H9 (cell line): Measurements from ENCODE around the gene SESTD1. TPM values are rescaled to one million over a fixed set of nuclear protein-coding genes. Genes with fewer than 3 reads are reported as not detected.

Experiments
- DNase-seq: peaks from one replicate; pipeline ENCODE4 v3.0.0-alpha.2; 2017
- H2AFZ ChIP-seq: one replicate; pipeline ENCODE4 v1.6.1; 2013; ENCODE audit warnings: mild to moderate bottlenecking, low read length, control low read depth, moderate library complexity
- H2AK5ac ChIP-seq: 2 replicates; pipeline ENCODE4 v1.6.1; 2013; ENCODE audit warnings: low read length, control low read depth, mixed read lengths; ENCODE audit not compliant: insufficient read length
- H2BK120ac ChIP-seq: one replicate; pipeline ENCODE4 v1.6.1; 2013; ENCODE audit warnings: low read depth, mild to moderate bottlenecking, low read length, control low read depth, inconsistent platforms; ENCODE audit not compliant: poor library complexity, severe bottlenecking
- H2BK12ac ChIP-seq: 2 replicates; pipeline ENCODE4 v1.6.1; 2013; ENCODE audit warnings: low read length, control low read depth, mixed read lengths, low read depth; ENCODE audit not compliant: insufficient read length
- H2BK15ac ChIP-seq: 2 replicates; pipeline ENCODE4 v1.6.1; 2013; ENCODE audit warnings: low read depth, low read length, control low read depth
- H2BK20ac ChIP-seq: one replicate; pipeline ENCODE4 v1.6.1; 2013; ENCODE audit warnings: low read depth, mild to moderate bottlenecking, low read length, control low read depth, inconsistent platforms; ENCODE audit not compliant: poor library complexity, severe bottlenecking
- H2BK5ac ChIP-seq: 2 replicates; pipeline ENCODE4 v1.6.1; 2013; ENCODE audit warnings: low read length, control low read depth, mixed read lengths; ENCODE audit not compliant: insufficient read length
- H3K14ac ChIP-seq: 2 replicates; pipeline ENCODE4 v1.6.1; 2013; ENCODE audit warnings: low read length, control low read depth; ENCODE audit not compliant: insufficient read depth
- H3K18ac ChIP-seq: 2 replicates; pipeline ENCODE4 v1.6.1; 2013; ENCODE audit warnings: low read depth, mild to moderate bottlenecking, mixed read lengths, low read length, control low read depth; ENCODE audit not compliant: insufficient read length
- H3K23ac ChIP-seq: 2 replicates; pipeline ENCODE4 v1.6.1; 2013; ENCODE audit warnings: low read length, control low read depth, mixed read lengths, low read depth; ENCODE audit not compliant: insufficient read length
- H3K23me2 ChIP-seq: 2 replicates; pipeline ENCODE4 v1.6.1; 2013; ENCODE audit warnings: low read depth, mild to moderate bottlenecking, mixed read lengths, low read length, control low read depth; ENCODE audit not compliant: insufficient read length, poor library complexity, severe bottlenecking
- H3K27ac ChIP-seq: 2 replicates; pipeline ENCODE4 v1.5.1; 2013; ENCODE audit warnings: low read length, control low read depth, mixed read lengths, low read depth; ENCODE audit not compliant: insufficient read length
- H3K27me3 ChIP-seq: 2 replicates; pipeline ENCODE4 v1.6.1; 2013; ENCODE audit warnings: low read length, control low read depth, inconsistent platforms; ENCODE audit not compliant: insufficient read depth
- H3K4ac ChIP-seq: 2 replicates; pipeline ENCODE4 v1.6.1; 2013; ENCODE audit warnings: low read depth, mild to moderate bottlenecking, control low read depth, inconsistent platforms, low read length, moderate library complexity
- H3K4me1 ChIP-seq: 2 replicates; pipeline ENCODE4 v1.6.1; 2013; ENCODE audit warnings: low read length, control low read depth, inconsistent platforms; ENCODE audit not compliant: insufficient read depth
- H3K4me2 ChIP-seq: 2 replicates; pipeline ENCODE4 v1.6.1; 2013; ENCODE audit warnings: low read length, control low read depth, mixed read lengths; ENCODE audit not compliant: insufficient read length, insufficient read depth
- H3K56ac ChIP-seq: 2 replicates; pipeline ENCODE4 v1.6.1; 2013; ENCODE audit warnings: low read depth, mild to moderate bottlenecking, mixed read lengths, low read length, control low read depth; ENCODE audit not compliant: insufficient read length
- H3K79me1 ChIP-seq: 2 replicates; pipeline ENCODE4 v1.6.1; 2013; ENCODE audit warnings: low read depth, mild to moderate bottlenecking, moderate library complexity, low read length, control low read depth, inconsistent platforms; ENCODE audit not compliant: insufficient read depth, poor library complexity, severe bottlenecking
- H3K79me2 ChIP-seq: 2 replicates; pipeline ENCODE4 v1.6.1; 2013; ENCODE audit warnings: low read length, control low read depth, inconsistent platforms; ENCODE audit not compliant: insufficient read depth
- H3K9ac ChIP-seq: 2 replicates; pipeline ENCODE4 v1.6.1; 2013; ENCODE audit warnings: low read length, control low read depth, mixed read lengths; ENCODE audit not compliant: insufficient read length; ENCODE audit errors: extremely low read depth
- H3K9me3 ChIP-seq: one replicate; pipeline ENCODE4 v1.6.1; 2013; ENCODE audit warnings: low read depth, low read length, inconsistent platforms; ENCODE audit not compliant: control insufficient read depth
- H3T11ph ChIP-seq: one replicate; pipeline ENCODE4 v1.6.1; 2013; ENCODE audit warnings: mild to moderate bottlenecking, low read length, control low read depth, inconsistent platforms
- H4K20me1 ChIP-seq: one replicate; pipeline ENCODE4 v1.6.1; 2013; ENCODE audit not compliant: control insufficient read depth, insufficient read length, insufficient read depth
- H4K5ac ChIP-seq: 2 replicates; pipeline ENCODE4 v1.6.1; 2013; ENCODE audit warnings: low read depth, mild to moderate bottlenecking, mixed read lengths, low read length, control low read depth; ENCODE audit not compliant: insufficient read length
- H4K8ac ChIP-seq: replicated peaks from 2 replicates; pipeline ENCODE4 v1.6.1; 2013; ENCODE audit warnings: low read length, control low read depth, mixed read lengths, low read depth; ENCODE audit not compliant: insufficient read length
- H4K91ac ChIP-seq: 2 replicates; pipeline ENCODE4 v1.6.1; 2013; ENCODE audit warnings: low read depth, mild to moderate bottlenecking, moderate library complexity, mixed read lengths, low read length, control low read depth; ENCODE audit not compliant: insufficient read length
- H3K27ac Mint-ChIP-seq, 3 experiments: 2 replicates in 2 of 3; 3 replicates in 1 of 3; pipeline ENCODE4 v1.8.0; 2020 to 2021; ENCODE audit warnings: mixed read lengths in 3 of 3, mild to moderate bottlenecking in 1 of 3, moderate library complexity in 1 of 3
- H3K27me3 Mint-ChIP-seq: 2 replicates; pipeline ENCODE4 v1.8.0; 2021; ENCODE audit warnings: low read depth, mild to moderate bottlenecking, moderate library complexity, mixed read lengths
- H3K36me3 Mint-ChIP-seq, 3 experiments: 2 replicates in 2 of 3; 3 replicates in 1 of 3; pipeline ENCODE4 v1.8.0; 2020 to 2021; ENCODE audit warnings: low read depth in 3 of 3, mixed read lengths in 3 of 3; ENCODE audit not compliant: insufficient read depth in 1 of 3
- H3K4me1 Mint-ChIP-seq, 2 experiments: 2 replicates each; pipeline ENCODE4 v1.8.0; 2020; ENCODE audit warnings: mixed read lengths in 2 of 2
- H3K4me3 Mint-ChIP-seq, 2 experiments: 2 replicates in 1 of 2; 3 replicates in 1 of 2; pipeline ENCODE4 v1.8.0; 2020 to 2021; ENCODE audit warnings: mild to moderate bottlenecking in 2 of 2, mixed read lengths in 2 of 2, moderate library complexity in 1 of 2
- H3K9me3 Mint-ChIP-seq, 2 experiments: 2 replicates in 1 of 2; 3 replicates in 1 of 2; pipeline ENCODE4 v1.8.0; 2020; ENCODE audit warnings: mild to moderate bottlenecking in 2 of 2, mixed read lengths in 2 of 2, moderate library complexity in 1 of 2
- WGBS: extraction: QIAGEN DNeasy Blood & Tissue Kit; methylation state at CpG from one replicate; pipeline ENCODE4 v1.1.7; 2013; ENCODE audit warnings: missing lambda C conversion rate, low lambda C conversion rate, mixed read lengths; ENCODE audit not compliant: insufficient read length; ENCODE audit errors: extremely low coverage; 5-methylcytosine and 5-hydroxymethylcytosine counted together
- long read RNA-seq: library from polyadenylated mRNA; unstranded; transcript quantifications from one replicate; pipeline ENCODE4 v2.0.0, GENCODE V29; 2020
- total RNA-seq: library from RNA; stranded (reverse); gene quantifications from 2 replicates; pipeline ENCODE4 v1.2.1, GENCODE V29; 2021
- TF ChIP-seq, protein P1 (sequence below): fragments of 200-600 bp; sonication (generic); conservative IDR thresholded peaks from 3 replicates; pipeline ENCODE4 v1.8.0; 2021; ENCODE audit warnings: antibody characterized with exemption, mild to moderate bottlenecking

SESTD1 gene, protein sequence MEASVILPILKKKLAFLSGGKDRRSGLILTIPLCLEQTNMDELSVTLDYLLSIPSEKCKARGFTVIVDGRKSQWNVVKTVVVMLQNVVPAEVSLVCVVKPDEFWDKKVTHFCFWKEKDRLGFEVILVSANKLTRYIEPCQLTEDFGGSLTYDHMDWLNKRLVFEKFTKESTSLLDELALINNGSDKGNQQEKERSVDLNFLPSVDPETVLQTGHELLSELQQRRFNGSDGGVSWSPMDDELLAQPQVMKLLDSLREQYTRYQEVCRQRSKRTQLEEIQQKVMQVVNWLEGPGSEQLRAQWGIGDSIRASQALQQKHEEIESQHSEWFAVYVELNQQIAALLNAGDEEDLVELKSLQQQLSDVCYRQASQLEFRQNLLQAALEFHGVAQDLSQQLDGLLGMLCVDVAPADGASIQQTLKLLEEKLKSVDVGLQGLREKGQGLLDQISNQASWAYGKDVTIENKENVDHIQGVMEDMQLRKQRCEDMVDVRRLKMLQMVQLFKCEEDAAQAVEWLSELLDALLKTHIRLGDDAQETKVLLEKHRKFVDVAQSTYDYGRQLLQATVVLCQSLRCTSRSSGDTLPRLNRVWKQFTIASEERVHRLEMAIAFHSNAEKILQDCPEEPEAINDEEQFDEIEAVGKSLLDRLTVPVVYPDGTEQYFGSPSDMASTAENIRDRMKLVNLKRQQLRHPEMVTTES
- 43.6 and 44.4 TPM in 2 replicates for total RNA-seq
- long read RNA-seq, full-length matches to known transcripts: 25 of 33 reads
- long read RNA-seq, partial matches to known transcripts: 5 of 33 reads
- long read RNA-seq, other reads (novel, unspliced or antisense): 3 of 33 reads

DNA sequence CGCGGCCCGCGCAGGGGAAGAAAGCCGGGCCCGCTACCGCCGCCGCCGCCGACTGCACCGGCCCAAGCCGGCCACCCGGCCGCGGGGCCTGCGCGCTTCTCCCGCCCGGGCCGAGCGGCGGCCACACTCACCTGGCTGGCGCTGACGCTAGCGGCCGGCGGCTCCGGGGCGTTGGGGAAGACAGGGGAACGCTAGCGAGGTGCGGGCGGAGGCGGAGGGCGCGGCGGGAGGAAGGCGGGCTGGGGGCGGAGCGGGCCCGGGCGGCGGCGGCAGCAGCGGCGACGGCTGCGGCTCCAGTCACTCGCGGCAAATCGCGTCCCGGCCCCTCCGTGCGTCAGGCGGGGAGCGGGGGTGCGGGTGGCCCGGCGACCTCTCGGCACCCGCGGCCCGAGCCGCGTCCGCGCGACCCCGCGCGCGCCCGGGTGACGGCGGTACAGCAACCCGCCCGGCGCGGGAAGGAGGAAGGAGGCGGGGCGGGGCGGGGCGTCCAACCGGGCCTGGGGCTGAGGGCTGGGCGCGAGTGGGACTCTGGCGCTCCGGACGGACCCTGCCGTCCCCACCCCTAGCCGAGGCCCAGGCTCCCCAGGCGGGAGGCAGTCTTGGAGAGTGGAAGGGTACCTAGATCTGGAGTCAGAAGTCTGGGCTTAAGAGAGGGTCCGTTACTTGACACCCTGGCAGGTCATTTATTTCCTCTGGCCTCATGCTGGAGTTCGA is at the start of gene SESTD1:
SESTD1 (minus strand) TSS at position 465 of the 714 bp plus-strand sequence. CDS start 72,991 bp downstream, outside the sequence.
- peak; percentile 74 for DNase-seq
- Histone ChIP-seq H4K5ac (no peak within 1 kb of the TSS), H3K18ac (no peak within 1 kb of the TSS), H4K91ac (no peak within 1 kb of the TSS), H3K4ac (no peak within 1 kb of the TSS; the same call in 1 of the 2 replicates), H3K23me2 (peaks cover 8% of the 10 kb centered on the region), H3K9ac (peak within 1 kb of the TSS; percentile 59), H2BK120ac (no peak within 1 kb of the TSS), H2AK5ac (no peak within 1 kb of the TSS), H3K56ac (no peak within 1 kb of the TSS), H2AFZ (no peak within 1 kb of the TSS), H2BK15ac (no peak within 1 kb of the TSS), H3T11ph (no peak within 1 kb of the TSS), H3K79me1 (no peaks in the 10 kb centered on the region), H3K4me1 (no peaks in the 10 kb centered on the region; the same call in 1 of the 2 replicates), H3K23ac (no peak within 1 kb of the TSS), H2BK20ac (no peak within 1 kb of the TSS), H4K20me1 (no peaks in the 10 kb centered on the region), H3K27me3 (no peaks in the 10 kb centered on the region), H3K4me2 (peak within 1 kb of the TSS; percentile 77), H2BK5ac (no peak within 1 kb of the TSS), H3K14ac (peak within 1 kb of the TSS; percentile 81), H2BK12ac (no peak within 1 kb of the TSS), H4K8ac (no peak within 1 kb of the TSS), H3K79me2 (peaks cover 4% of the 10 kb centered on the region; the same call in 1 of the 2 replicates), H3K9me3 (no peaks in the 10 kb centered on the region), H3K27ac (no peak within 1 kb of the TSS)
- peaks cover 13% of the 10 kb centered on the region for H3K27me3 Mint-ChIP-seq
- peaks cover 29 to 35% of the 10 kb centered on the region in 2 experiments for H3K4me1 Mint-ChIP-seq
- no CpG with 5 or more reads among the region's 96 CpGs for WGBS
- peak within 1 kb of the TSS; percentile 79 to 89 for H3K4me3 Mint-ChIP-seq
- TF ChIP-seq, protein P1, sequence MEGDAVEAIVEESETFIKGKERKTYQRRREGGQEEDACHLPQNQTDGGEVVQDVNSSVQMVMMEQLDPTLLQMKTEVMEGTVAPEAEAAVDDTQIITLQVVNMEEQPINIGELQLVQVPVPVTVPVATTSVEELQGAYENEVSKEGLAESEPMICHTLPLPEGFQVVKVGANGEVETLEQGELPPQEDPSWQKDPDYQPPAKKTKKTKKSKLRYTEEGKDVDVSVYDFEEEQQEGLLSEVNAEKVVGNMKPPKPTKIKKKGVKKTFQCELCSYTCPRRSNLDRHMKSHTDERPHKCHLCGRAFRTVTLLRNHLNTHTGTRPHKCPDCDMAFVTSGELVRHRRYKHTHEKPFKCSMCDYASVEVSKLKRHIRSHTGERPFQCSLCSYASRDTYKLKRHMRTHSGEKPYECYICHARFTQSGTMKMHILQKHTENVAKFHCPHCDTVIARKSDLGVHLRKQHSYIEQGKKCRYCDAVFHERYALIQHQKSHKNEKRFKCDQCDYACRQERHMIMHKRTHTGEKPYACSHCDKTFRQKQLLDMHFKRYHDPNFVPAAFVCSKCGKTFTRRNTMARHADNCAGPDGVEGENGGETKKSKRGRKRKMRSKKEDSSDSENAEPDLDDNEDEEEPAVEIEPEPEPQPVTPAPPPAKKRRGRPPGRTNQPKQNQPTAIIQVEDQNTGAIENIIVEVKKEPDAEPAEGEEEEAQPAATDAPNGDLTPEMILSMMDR: no peak
- no peaks in the 10 kb centered on the region; a peak in 1 of 7 replicates for H3K36me3 Mint-ChIP-seq
- H3K9me3 Mint-ChIP-seq: no peaks in the 10 kb centered on the region
- H3K27ac Mint-ChIP-seq: peak within 1 kb of the TSS in 1 of 3 experiments; percentile 83; a peak in 2 of 7 replicates
